Lower lobe of right lung (tissue), 2 donors: ENCODE results near the gene RNASEH2B. TPM values are rescaled to one million over a fixed set of nuclear protein-coding genes. Genes with fewer than 3 reads are reported as not detected.

Experiments
- ATAC-seq, 2 donors: fragments of 200-7000 bp; cut with Tn5 transposase; one replicate each; pipeline ENCODE4 v1.9.1; 2020 to 2022; ENCODE audit warnings: mild to moderate bottlenecking in 2 of 2, moderate library complexity in 2 of 2
- DNase-seq: peaks from one replicate; pipeline ENCODE4 v3.0.0-alpha.2; 2020
- H3K27ac ChIP-seq: fragments of 200-600 bp; one replicate; pipeline ENCODE4 v1.8.0; 2022
- H3K27me3 ChIP-seq: fragments of 200-600 bp; one replicate; pipeline ENCODE4 v1.8.0; 2022; ENCODE audit warnings: low read depth
- H3K36me3 ChIP-seq: fragments of 200-600 bp; one replicate; pipeline ENCODE4 v1.8.0; 2022; ENCODE audit warnings: mild to moderate bottlenecking
- H3K4me1 ChIP-seq: fragments of 200-600 bp; one replicate; pipeline ENCODE4 v1.8.0; 2022
- H3K4me3 ChIP-seq: fragments of 200-600 bp; one replicate; pipeline ENCODE4 v1.8.0; 2022; ENCODE audit warnings: mild to moderate bottlenecking
- H3K9me3 ChIP-seq: fragments of 200-600 bp; one replicate; pipeline ENCODE4 v1.8.0; 2022
- CTCF ChIP-seq: fragments of 200-600 bp; IDR thresholded peaks from one replicate; pipeline ENCODE4 v1.8.0; 2022; ENCODE audit warnings: antibody characterized with exemption, mild to moderate bottlenecking
- intact Hi-C: fragments of 100-400 bp; cut with DNase I; formaldehyde crosslinking; loops from one replicate; pipeline ENCODE4 v1.11.0; 2022
- total RNA-seq: library from RNA; stranded (reverse); fragmentation: NEBNext Ultra II Directional; extraction: Animal tissue kit (Norgen Biotek cat#: 25700); gene quantifications from one replicate; pipeline ENCODE4 v1.2.1, GENCODE V29; 2021
- donor health status: DM: no; HTN: yes; CAD: no; lungs with severe emphysema.

Gene RNASEH2B
- total RNA-seq, 1 donor from 2014 or later, result 50.7 TPM

DNA sequence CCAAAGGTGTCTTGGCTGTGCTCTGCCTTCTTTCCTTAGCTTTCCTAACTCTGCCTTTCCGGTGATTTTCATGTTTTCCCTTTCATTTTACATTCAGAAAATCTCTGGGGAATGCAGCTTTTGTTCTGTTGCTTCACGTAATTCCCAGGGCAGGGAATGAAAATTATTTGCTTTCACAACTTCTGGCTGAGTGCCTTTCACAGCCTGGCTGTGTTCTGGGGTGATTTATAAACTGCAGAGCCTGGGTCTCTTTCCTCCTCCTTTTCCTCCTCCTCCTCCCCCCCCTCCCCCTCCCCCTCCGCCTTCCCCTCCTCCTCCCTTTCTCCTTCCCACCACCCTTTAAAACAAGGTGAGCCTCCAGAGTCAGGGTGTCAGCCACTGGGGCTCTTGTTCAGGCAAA is 84.3 kb downstream of the RNASEH2B start:
- Histone ChIP-seq H3K27ac (no peak overlapping the region), H3K36me3 (no peaks in the 10 kb centered on the region), H3K27me3 (no peaks in the 10 kb centered on the region), H3K4me1 (peaks cover 9% of the 10 kb centered on the region), H3K4me3 (no peak overlapping the region), H3K9me3 (no peaks in the 10 kb centered on the region)
- intact Hi-C loops, result no loop called here
- TF ChIP-seq CTCF, result no peak
- ATAC-seq (no peak), DNase-seq (no peak)

- Histone ChIP-seq H3K4me3 (no peak overlapping the region), H3K36me3 (no peaks in the 10 kb centered on the region), H3K27me3 (no peaks in the 10 kb centered on the region), H3K27ac (no peak overlapping the region), H3K9me3 (no peaks in the 10 kb centered on the region), H3K4me1 (peaks cover 9% of the 10 kb centered on the region)
- TF ChIP-seq CTCF, result no peak
- intact Hi-C loops, result no loop called here
- no peak for DNase-seq
- ATAC-seq, result no peak
Observed at GRCh38 chr13:50994651-50995050, 85.1 kb downstream of the RNASEH2B start.

- H3K4me3 ChIP-seq, result no peak overlapping the region
- no peak overlapping the region for H3K27ac ChIP-seq
- no peak for DNase-seq
- no peak for TF ChIP-seq CTCF
- H3K36me3 ChIP-seq, result no peaks in the 10 kb centered on the region
- intact Hi-C loops, result no loop called here
- H3K4me1 ChIP-seq, result peaks cover 9% of the 10 kb centered on the region
- H3K27me3 ChIP-seq, result no peaks in the 10 kb centered on the region
- no peak for ATAC-seq
- no peaks in the 10 kb centered on the region for H3K9me3 ChIP-seq
Observed at GRCh38 chr13:50995854-50996253, 86.3 kb downstream of the RNASEH2B start.

GRCh38 chr13:50998326-50998725 is 88.7 kb downstream of the RNASEH2B start:
- ATAC-seq (no peak), DNase-seq (no peak)
- H3K36me3 ChIP-seq, result no peaks in the 10 kb centered on the region
- no peak overlapping the region for H3K27ac ChIP-seq
- H3K4me1 ChIP-seq, result no peaks in the 10 kb centered on the region
- no peak overlapping the region for H3K4me3 ChIP-seq
- no peaks in the 10 kb centered on the region for H3K9me3 ChIP-seq
- no peak for TF ChIP-seq CTCF
- no peaks in the 10 kb centered on the region for H3K27me3 ChIP-seq
- intact Hi-C loops, result no loop called here

GRCh38 chr13:50999641-51000040 is 90.0 kb downstream of the RNASEH2B start:
- TF ChIP-seq CTCF, result no peak
- intact Hi-C loops, result no loop called here
- Histone ChIP-seq H3K9me3 (no peaks in the 10 kb centered on the region), H3K27ac (no peak overlapping the region), H3K4me1 (no peaks in the 10 kb centered on the region), H3K4me3 (no peak overlapping the region), H3K36me3 (no peaks in the 10 kb centered on the region), H3K27me3 (no peaks in the 10 kb centered on the region)
- ATAC-seq, result no peak
- DNase-seq, result no peak

- no peak for DNase-seq
- intact Hi-C loops, result no loop called here
- no peak for ATAC-seq
- H3K4me1 ChIP-seq, result no peaks in the 10 kb centered on the region
- no peak overlapping the region for H3K4me3 ChIP-seq
- H3K27ac ChIP-seq, result no peak overlapping the region
- no peaks in the 10 kb centered on the region for H3K9me3 ChIP-seq
- H3K36me3 ChIP-seq, result no peaks in the 10 kb centered on the region
- no peaks in the 10 kb centered on the region for H3K27me3 ChIP-seq
- no peak for TF ChIP-seq CTCF
Observed at GRCh38 chr13:51000061-51000460, 90.5 kb downstream of the RNASEH2B start.
